Measurements from ENCODE around the gene BICC1.

- no peak for TF ChIP-seq GATA2 (IDR thresholded peaks at IDR 0.05; ENCODE audit: low read depth, low read length)
- TF ChIP-seq GATA3 (IDR thresholded peaks at IDR 0.05; ENCODE audit: low read depth, low read length), result no peak
Measured at GRCh38 chr10:58718596-58718995, 205.9 kb downstream of the BICC1 start.
